T-helper 2 cell treated with Interferon-gamma antibody and Interleukin-4, amounts not matched to agents 5 μg/mL and 100 μg/mL, for 36 hours (primary cell): ENCODE data around the gene FIBCD1.
"Not testable (repeated sequence)": the region's sequence is repeated elsewhere in the genome, so short reads cannot be mapped to it uniquely, and the experiment has no call there.

Experiments used
- DNase-seq: peaks from one replicate; pipeline ENCODE4 v3.0.0; 2021; ENCODE audit warnings: low spot score
- H3K27ac Mint-ChIP-seq: one replicate; pipeline ENCODE4 v1.8.0; 2021; ENCODE audit warnings: mild to moderate bottlenecking, mixed read lengths
- H3K27me3 Mint-ChIP-seq: one replicate; pipeline ENCODE4 v1.8.0; 2021; ENCODE audit warnings: low read depth, mixed read lengths
- H3K36me3 Mint-ChIP-seq: one replicate; pipeline ENCODE4 v1.8.0; 2021; ENCODE audit warnings: low read depth, mixed read lengths
- H3K4me1 Mint-ChIP-seq: one replicate; pipeline ENCODE4 v1.8.0; 2021; ENCODE audit warnings: low read depth, mixed read lengths
- H3K4me3 Mint-ChIP-seq: one replicate; pipeline ENCODE4 v1.8.0; 2022; ENCODE audit warnings: mild to moderate bottlenecking, moderate library complexity, mixed read lengths
- H3K9me3 Mint-ChIP-seq: one replicate; pipeline ENCODE4 v1.8.0; 2021; ENCODE audit warnings: mixed read lengths

Gene FIBCD1

DNA sequence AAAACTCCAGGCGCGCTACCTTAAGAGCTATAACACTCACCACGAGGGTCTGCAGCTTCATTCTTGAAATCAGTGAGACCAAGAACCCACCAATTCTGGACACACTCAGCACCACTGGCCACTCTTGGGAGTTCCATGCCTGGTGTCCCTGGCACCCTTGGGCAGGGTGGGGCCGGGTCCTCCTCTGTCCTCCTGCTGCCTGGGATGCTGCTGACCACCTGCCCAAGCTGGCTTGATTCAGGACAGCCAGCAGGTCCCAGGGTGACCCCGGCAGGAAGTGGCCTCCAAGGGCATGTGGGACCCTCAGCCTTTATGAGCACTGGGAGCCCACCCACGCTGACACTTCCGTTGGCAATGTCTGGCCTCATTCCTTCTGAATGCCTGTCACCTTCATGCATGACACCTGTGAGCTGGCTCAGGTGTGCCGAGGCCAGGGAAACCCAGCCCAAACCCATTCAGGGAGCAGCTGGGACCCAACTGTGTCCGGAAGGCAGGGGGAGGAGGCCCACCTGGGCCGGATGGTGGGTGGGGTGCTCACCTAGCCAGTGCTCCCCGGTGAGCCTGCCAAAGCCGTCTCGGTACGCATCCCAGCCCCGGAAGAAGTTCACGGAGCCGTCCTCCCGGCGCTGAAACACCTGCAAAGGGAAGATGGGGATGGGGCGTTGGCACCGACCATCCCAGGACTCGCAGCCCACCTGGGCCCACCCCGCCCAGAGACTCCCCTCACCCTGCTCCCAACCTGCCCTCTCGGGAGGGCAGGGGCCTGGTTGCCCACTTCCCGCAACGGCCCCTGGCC, 27.6 kb downstream of the FIBCD1 start:
- no peak overlapping the region for H3K4me3 Mint-ChIP-seq
- H3K27ac Mint-ChIP-seq, result no peak overlapping the region
- no peaks in the 10 kb centered on the region for H3K9me3 Mint-ChIP-seq
- DNase-seq, result no peak
- no peaks in the 10 kb centered on the region for H3K27me3 Mint-ChIP-seq
- H3K36me3 Mint-ChIP-seq, result no peaks in the 10 kb centered on the region
- no peaks in the 10 kb centered on the region for H3K4me1 Mint-ChIP-seq

DNA sequence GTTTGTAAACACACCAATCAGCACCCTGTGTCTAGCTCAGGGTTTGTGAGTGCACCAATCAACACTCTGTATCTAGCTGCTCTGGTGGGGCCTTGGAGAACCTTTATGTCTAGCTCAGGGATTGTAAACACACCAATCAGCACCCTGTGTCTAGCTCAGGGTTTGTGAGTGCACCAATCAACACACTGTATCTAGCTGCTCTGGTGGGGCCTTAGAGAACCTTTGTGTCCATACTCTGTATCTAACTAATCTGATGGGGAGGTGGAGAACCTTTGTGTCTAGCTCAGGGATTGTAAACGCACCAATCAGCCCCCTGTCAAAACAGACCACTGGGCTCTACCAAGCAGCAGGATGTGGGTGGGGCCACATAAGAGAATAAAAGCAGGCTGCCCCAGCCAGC, 28.4 kb downstream of the FIBCD1 start:
- DNase-seq, H3K4me3 Mint-ChIP-seq, H3K9me3 Mint-ChIP-seq, H3K27me3 Mint-ChIP-seq, H3K4me1 Mint-ChIP-seq, H3K27ac Mint-ChIP-seq, H3K36me3 Mint-ChIP-seq: not testable (repeated sequence)

DNA sequence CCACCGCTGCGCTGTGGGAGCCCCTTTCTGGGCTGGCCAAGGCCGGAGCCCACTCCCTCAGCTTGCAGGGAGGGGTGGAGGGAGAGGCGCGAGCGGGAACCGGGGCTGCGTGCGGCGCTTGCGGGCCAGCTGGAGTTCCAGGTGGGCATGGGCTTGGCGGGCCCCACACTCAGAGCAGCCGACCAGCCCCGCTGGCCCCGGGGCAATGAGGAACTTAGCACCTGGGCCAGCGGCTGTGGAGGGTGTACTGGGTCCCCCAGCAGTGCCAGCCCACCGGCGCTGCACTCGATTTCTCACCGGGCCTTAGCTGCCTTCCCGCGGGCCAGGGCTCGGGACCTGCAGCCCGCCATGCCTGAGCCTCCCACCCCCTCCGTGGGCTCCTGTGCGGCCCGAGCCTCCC, 29.0 kb downstream of the FIBCD1 start:
- not testable (repeated sequence) for H3K9me3 Mint-ChIP-seq, H3K36me3 Mint-ChIP-seq, DNase-seq, H3K4me1 Mint-ChIP-seq, H3K27me3 Mint-ChIP-seq, H3K4me3 Mint-ChIP-seq, H3K27ac Mint-ChIP-seq

DNA sequence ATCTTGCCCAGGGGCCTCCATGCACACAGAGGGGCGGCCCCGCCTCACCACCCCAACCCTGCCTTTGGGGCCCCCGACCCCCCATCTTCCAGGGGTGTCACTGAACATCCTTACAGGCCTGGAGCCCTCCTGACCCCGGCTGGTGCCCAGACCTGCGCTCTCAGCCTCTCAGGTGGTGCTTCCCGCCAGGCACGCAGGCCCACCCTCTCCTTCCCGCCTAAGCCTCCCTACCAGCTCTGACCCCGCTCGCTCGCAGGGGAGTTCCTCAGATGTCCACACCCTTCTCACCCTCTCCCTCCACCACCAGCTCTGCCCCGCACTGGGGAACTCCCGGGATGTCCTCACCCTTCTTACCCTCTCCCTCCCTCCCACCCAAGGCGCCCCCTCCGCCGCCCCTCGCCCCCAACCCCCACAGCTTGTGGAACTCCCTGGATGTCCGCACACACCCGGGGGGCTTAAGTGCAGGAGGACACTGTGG, 30.1 kb downstream of the FIBCD1 start:
- Mint-ChIP-seq H3K27me3 (no peaks in the 10 kb centered on the region), H3K36me3 (no peaks in the 10 kb centered on the region), H3K9me3 (no peaks in the 10 kb centered on the region), H3K27ac (no peak overlapping the region), H3K4me1 (no peaks in the 10 kb centered on the region), H3K4me3 (no peak overlapping the region)
- no peak for DNase-seq

DNA sequence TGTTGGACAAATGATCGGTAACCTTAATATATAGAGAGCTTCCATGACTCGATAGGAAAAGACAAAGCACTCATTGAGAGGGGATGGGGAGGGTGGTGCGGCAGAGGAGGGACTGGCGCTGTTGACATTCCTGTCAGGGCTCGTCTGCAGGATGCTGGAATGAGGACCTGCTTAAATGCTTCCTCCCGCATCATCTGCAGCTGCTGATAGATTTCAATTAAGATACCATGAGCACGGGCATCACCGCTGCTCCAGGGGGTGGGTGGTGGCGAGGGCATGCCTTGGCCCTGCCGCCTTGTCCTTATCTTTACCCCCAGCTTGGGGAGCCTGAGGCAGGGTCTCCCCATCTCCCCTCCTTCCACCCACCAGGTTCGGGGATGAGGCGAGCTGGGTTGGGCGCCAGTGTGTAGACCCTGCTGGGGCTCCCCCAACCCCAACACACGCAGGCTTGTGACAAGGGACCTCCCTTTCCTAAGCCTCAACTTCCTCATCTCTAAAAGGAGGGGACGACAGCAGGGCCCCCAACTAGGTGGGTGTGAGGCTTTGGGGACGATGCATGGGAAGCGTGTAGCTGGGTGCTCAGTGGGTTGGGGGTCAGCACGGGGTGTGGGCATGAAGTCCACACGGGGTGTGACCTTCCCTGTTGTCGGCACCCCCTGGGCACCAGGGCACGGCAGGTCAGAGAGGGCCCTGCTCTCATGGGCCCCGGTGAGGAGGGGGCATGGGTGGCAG, 30.7 kb downstream of the FIBCD1 start:
- Mint-ChIP-seq H3K27me3 (no peaks in the 10 kb centered on the region), H3K4me3 (no peak overlapping the region), H3K4me1 (no peaks in the 10 kb centered on the region), H3K27ac (no peak overlapping the region), H3K9me3 (no peaks in the 10 kb centered on the region), H3K36me3 (no peaks in the 10 kb centered on the region)
- no peak for DNase-seq

DNA sequence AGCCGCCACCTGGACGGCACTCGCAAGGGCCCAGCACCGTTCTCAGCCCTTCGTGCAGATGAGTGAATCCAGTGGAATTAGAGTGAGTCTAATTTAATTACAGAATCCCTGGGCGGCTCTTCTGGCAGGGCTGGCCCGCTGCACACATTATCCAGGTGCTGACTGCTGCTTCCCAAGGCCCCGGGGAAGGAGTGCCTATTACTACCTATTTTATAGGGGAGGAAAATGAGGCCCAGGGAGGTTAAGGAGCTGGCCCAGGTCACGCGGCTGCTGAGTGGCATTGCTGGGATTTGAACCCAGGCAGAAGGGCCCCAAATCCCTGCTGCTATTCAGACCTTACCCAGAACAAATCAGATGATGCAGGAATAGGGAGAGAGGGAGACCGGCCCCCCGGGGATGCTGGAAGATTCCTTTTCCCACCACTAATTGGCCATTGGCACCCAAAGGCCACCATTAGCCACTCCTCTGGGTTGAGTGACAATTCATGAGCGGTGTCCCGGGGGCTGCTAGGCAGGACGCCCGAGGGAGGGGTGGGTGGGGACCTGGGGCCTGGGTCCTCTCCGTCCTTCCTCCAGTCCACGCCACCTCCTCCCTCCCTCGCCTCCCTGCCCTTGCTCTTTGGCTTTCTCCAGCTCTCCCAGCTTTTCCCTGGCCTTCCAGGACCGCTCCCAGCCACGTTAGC, 32.2 kb downstream of the FIBCD1 start:
- H3K27me3 Mint-ChIP-seq, result no peaks in the 10 kb centered on the region
- no peaks in the 10 kb centered on the region for H3K4me1 Mint-ChIP-seq
- H3K9me3 Mint-ChIP-seq, result no peaks in the 10 kb centered on the region
- no peaks in the 10 kb centered on the region for H3K36me3 Mint-ChIP-seq
- no peak for DNase-seq
- H3K4me3 Mint-ChIP-seq, result no peak overlapping the region
- no peak overlapping the region for H3K27ac Mint-ChIP-seq

DNA sequence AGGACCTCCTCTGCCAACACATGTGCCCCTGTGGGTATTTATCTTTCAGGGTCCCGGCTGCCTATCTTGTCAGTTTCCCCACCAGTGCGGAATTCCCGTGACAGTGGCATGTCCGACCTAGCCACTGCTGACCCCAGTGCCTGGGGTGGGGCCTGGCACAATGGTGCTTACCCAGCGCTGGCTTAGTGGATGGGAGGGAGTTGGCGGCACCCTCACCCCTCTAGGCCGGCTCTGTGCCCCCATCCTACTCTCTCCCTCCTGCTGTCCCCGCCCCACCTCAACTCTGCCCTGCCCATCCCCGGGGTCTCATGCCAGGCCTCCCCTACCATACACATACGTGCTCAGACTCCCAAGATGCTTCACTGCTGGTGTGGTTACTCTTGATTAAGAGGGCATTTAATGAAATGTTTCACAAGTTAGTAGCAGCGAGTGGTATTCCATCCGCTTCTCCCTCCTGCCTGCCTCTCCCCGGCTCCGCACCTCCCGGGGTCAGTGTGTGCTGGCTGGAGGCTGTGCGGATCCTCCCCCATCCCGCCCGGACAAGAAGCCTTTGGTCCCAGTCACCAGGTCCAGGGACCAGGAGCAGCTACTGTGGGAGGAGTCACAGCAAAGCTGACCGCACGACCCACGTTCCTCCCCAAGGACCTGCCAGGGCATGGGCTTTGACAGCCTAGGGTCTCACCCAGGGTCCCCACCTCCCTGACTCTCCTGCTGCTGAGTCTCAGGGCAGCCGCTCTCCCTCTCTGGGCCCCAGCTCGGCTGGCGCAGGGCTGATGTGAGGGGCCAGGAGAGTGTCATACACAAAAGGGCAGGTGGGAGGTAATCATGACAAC, 32.9 kb downstream of the FIBCD1 start:
- Mint-ChIP-seq H3K9me3 (no peaks in the 10 kb centered on the region), H3K4me1 (no peaks in the 10 kb centered on the region), H3K36me3 (no peaks in the 10 kb centered on the region), H3K27me3 (no peaks in the 10 kb centered on the region), H3K4me3 (no peak overlapping the region), H3K27ac (no peak overlapping the region)
- no peak for DNase-seq

DNA sequence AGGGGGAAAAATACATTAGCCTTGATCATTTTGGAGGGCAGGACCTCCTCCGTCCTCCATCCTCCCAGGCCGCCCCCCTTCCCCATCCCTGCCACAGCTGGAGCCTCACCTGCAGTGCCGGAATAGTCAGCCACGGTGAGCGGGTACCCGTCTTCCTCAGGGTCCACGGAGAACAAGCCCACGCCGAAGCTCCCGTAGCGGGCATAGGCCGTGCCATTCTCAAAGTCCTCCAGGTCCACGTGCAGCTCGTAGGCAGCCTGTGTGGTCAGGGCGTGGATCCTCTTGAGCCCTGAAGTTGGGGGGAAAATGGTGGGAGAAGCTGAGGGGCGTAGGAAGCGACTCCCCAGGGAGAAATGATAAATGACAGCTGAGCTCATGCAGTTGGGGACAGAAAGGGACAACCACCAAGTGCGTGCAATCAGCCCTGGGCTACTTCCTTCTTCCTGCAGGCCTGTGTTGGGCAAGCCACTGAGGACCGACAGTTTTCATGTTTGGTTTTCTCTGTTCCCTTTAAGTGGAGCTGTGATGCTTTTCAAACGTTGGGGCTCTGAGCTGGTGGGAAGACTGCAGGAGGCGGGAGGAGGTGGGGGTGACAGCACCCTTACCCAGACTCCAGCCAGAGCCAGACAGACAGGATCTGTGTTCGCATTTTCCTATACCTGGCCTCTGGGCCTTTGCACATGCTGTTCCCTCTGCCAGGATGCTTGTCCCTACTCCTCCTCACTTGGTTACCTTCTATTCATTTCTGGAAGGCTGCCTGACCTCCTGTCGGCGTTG, 33.7 kb downstream of the FIBCD1 start:
- H3K36me3 Mint-ChIP-seq, result no peaks in the 10 kb centered on the region
- no peak overlapping the region for H3K4me3 Mint-ChIP-seq
- no peaks in the 10 kb centered on the region for H3K27me3 Mint-ChIP-seq
- DNase-seq, result no peak
- H3K9me3 Mint-ChIP-seq, result no peaks in the 10 kb centered on the region
- H3K4me1 Mint-ChIP-seq, result no peaks in the 10 kb centered on the region
- H3K27ac Mint-ChIP-seq, result no peak overlapping the region

DNA sequence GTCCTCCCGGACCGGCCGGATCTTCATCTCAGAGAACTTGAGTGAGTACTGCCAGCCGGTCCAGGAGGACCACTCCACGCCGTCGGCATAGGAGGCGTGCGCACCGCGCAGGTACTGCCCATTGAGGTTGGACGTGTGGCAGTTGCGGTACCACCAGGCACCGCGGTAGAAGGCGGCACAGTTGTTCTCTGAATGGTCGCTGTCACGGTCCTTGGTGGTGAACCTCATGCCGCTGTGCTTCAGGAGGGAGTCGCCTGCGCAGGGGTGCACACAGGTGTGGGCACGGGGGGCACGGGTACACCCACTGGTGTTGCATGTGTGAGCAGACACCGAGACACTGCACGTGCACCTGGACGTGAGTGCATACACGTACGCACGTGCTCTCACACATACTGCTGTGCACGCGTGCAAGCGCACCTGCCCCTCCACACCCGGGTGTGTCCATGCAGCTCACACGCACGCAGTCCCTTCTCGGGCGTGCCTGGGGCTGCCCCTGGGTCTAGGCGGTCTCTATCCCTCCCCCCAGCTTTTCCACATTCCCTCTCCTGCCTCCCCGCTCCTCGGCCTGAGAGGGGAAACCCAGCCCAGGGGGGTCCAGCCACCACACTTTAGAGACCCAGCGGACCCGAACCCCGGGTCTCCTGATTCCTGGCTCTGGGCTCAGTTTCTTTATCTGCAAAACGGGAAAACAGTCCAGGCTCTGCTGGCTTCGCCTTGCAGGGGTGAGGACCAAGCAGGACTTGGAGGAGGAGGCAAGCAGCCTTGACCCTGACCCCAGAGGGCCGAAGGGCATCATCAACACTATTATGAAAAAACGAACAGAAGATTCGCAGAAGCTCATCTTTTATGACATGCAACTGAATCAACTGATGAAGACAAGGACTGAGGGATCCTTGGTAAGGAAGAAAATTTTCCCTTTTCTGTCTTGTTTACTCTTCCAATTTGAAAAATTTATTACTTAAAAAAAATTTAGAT, 34.7 kb downstream of the FIBCD1 start:
- no peak for DNase-seq
- H3K4me3 Mint-ChIP-seq, result no peak overlapping the region
- no peaks in the 10 kb centered on the region for H3K4me1 Mint-ChIP-seq
- H3K36me3 Mint-ChIP-seq, result no peaks in the 10 kb centered on the region
- H3K27ac Mint-ChIP-seq, result no peak overlapping the region
- H3K9me3 Mint-ChIP-seq, result no peaks in the 10 kb centered on the region
- H3K27me3 Mint-ChIP-seq, result no peaks in the 10 kb centered on the region

DNA sequence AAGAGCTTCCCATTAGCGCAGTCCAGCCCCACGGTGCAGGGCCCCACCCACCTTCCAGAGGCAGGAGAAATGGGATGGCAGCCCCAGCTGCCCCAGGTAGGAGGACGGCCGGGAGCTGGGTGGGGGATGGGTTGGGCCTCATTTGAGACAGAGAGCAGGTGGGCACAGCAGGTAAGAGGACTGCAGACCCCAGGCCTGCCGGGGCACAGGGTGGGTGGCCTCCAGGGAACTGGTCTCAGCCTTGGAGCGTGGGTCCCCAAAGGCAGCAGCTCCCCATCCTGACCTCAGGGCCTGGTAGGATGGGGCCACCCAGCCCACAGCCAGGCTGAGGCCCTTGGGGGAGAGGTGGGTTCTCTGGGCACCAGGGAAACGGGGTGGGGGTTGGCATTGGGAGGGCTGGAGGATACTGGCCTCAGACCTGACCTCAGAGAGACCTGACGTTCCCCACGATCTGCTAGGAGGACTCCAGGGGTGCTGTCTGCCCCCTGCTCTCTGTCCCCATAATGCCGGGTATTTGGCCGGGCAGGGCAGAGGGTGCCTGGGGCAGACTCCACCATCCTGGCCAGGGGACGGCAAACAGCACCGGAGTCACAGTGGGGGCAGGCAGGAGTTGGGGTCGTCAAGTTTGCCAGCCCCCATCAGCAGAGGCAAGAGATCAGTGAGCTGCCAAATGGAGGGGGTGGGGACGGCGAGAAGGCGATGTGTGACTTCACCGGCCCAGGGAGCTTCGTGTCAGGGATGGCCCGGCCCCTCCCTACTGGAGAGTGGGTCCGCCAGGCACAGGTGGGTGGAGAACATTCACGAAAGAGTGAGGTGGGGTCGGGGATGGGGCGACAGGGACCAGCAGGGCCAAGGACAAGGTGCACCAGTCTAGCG, 35.6 kb downstream of the FIBCD1 start:
- H3K4me3 Mint-ChIP-seq, result no peak overlapping the region
- H3K27me3 Mint-ChIP-seq, result no peaks in the 10 kb centered on the region
- H3K4me1 Mint-ChIP-seq, result no peaks in the 10 kb centered on the region
- no peaks in the 10 kb centered on the region for H3K36me3 Mint-ChIP-seq
- no peaks in the 10 kb centered on the region for H3K9me3 Mint-ChIP-seq
- H3K27ac Mint-ChIP-seq, result no peak overlapping the region
- DNase-seq, result no peak

DNA sequence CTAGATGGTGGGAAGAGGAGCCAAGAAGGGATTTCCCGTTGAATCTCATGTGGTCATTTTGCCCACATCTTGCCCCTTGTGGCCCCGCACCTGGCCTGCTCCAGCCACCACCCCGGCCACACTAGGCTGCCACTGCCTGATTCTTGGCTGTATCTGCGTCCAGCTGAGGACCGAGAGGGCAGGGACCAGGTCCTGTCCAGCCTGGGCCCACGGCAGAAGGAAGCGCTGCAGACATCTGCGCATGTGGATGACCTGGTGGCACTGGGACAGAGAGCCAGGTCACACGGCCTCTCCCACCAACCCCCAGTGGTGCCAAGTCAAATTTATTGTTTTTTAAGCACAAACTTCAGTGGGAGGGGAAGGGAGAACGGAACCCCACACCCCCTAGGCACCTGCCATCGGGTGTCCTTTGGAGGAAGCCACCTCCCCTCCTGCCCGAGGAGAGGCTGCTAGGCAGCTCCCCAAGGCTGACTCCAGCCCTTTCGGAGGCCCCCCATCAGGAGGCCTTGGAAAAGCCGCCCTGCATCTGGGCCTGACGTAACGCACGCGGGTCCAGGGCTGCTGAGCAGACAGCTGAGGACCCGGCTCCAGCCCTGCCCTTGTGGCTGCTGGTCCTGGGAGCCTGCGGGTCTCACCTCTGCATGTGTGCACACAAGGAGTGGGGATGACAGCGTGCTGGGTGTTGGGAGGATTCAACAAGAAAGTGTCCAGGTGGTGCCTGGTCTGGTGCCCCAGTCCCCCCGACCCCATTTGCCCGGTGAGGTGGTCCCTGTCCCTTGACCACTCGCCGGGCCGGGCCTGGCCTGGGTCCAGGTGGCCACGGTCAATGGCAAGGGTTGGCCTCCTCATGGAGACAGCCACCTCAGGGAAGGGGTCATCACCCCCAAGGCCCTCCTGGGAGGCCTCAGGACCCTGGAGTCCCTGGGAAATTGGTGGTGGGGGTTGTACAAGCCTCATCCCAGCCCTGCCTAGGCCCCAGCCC, 36.6 kb downstream of the FIBCD1 start:
- no peak overlapping the region for H3K27ac Mint-ChIP-seq

More for the DNA sequence above, 36.6 kb downstream of the FIBCD1 start:
- no peaks in the 10 kb centered on the region for H3K36me3 Mint-ChIP-seq
- no peak for DNase-seq
- H3K4me1 Mint-ChIP-seq, result no peaks in the 10 kb centered on the region
- H3K27me3 Mint-ChIP-seq, result no peaks in the 10 kb centered on the region
- H3K4me3 Mint-ChIP-seq, result no peak overlapping the region
- no peaks in the 10 kb centered on the region for H3K9me3 Mint-ChIP-seq
